ENCODE data around the gene FAM168B.
"Not testable (repeated sequence)": the region's sequence is repeated elsewhere in the genome, so short reads cannot be mapped to it uniquely, and the experiment has no call there.

Gene FAM168B

GRCh38 chr2:131093006-131093695 lies at the start of gene FAM168B:
Gene FAM168B (minus strand): TSS chr2:131093460. CDS start chr2:131082646, 10,814 bp downstream.
- peak; percentile 52 for DNase-seq (ENCODE audit: low read depth)

- no peak for DNase-seq (ENCODE audit: low read depth)
These were observed 49.6 kb upstream of the FAM168B start for GRCh38 chr2:131142849-131143248.

GRCh38 chr2:131140581-131140980 lies 47.3 kb upstream of the FAM168B start:
- DNase-seq (ENCODE audit: low read depth), result no peak

- DNase-seq (ENCODE audit: low read depth), result no peak
These were observed 39.5 kb upstream of the FAM168B start for GRCh38 chr2:131132729-131133128.

- no peak for DNase-seq (ENCODE audit: low read depth)
These were observed 37.0 kb upstream of the FAM168B start for GRCh38 chr2:131130298-131130596.

- no peak for DNase-seq (ENCODE audit: low read depth)
These were observed 34.7 kb upstream of the FAM168B start for GRCh38 chr2:131127981-131128380.

GRCh38 chr2:131127076-131127475 lies 33.8 kb upstream of the FAM168B start:
- no peak for DNase-seq (ENCODE audit: low read depth)

GRCh38 chr2:131126436-131126835 lies 33.2 kb upstream of the FAM168B start:
- no peak for DNase-seq (ENCODE audit: low read depth)

GRCh38 chr2:131125195-131125757 lies 32.0 kb upstream of the FAM168B start:
- DNase-seq (ENCODE audit: low read depth), result no peak

GRCh38 chr2:131123192-131123591 lies 29.9 kb upstream of the FAM168B start:
- DNase-seq (ENCODE audit: low read depth), result no peak

- no peak for DNase-seq (ENCODE audit: low read depth)
These were observed 29.2 kb upstream of the FAM168B start for GRCh38 chr2:131122496-131122895.

GRCh38 chr2:131121464-131121863 lies 28.2 kb upstream of the FAM168B start:
- no peak for DNase-seq (ENCODE audit: low read depth)

- DNase-seq (ENCODE audit: low read depth), result no peak
These were observed 27.6 kb upstream of the FAM168B start for GRCh38 chr2:131120815-131121317.

GRCh38 chr2:131115752-131116151 lies 22.5 kb upstream of the FAM168B start:
- no peak for DNase-seq (ENCODE audit: low read depth)

GRCh38 chr2:131114950-131115349 lies 21.7 kb upstream of the FAM168B start:
- not testable (repeated sequence) for DNase-seq (ENCODE audit: low read depth)

- DNase-seq (ENCODE audit: low read depth), result no peak
These were observed 20.4 kb upstream of the FAM168B start for GRCh38 chr2:131113566-131114227.

- DNase-seq (ENCODE audit: low read depth), result no peak
These were observed 19.3 kb upstream of the FAM168B start for GRCh38 chr2:131112529-131112928.

GRCh38 chr2:131105950-131106801 lies 12.9 kb upstream of the FAM168B start:
- peak; percentile 45 for DNase-seq (ENCODE audit: low read depth)

- no peak for DNase-seq (ENCODE audit: low read depth)
These were observed 12.1 kb upstream of the FAM168B start, which contains the start of gene PLEKHB2 for GRCh38 chr2:131105156-131105949. Gene PLEKHB2 (plus strand): TSS chr2:131105336. CDS start chr2:131120942, 15,606 bp downstream.

- DNase-seq (ENCODE audit: low read depth), result peak; percentile 50
These were observed 11.4 kb upstream of the FAM168B start for GRCh38 chr2:131104487-131105155.

GRCh38 chr2:131103165-131103564 lies 9.9 kb upstream of the FAM168B start:
- DNase-seq (ENCODE audit: low read depth), result no peak
